ENCODE measurements around the gene HIC2.

- TF ChIP-seq CTCF (IDR thresholded peaks at IDR 0.05; ENCODE audit: insufficient read depth, low read length, poor library complexity, severe bottlenecking) (no peak), EZH2phosphoT487 (conservative IDR thresholded peaks at IDR 0.05; ENCODE audit: low read length) (no peak)
These were observed 30.7 kb downstream of the HIC2 start for GRCh38 chr22:21447694-21448402.

All from SU-DHL-6 (cell line).